GM12891 (cell line): Measurements from ENCODE around the gene SORCS2.

Experiments used
- DNase-seq: peaks from one replicate; pipeline ENCODE4 v3.0.0; 2011; ENCODE audit warnings: low spot score; ENCODE audit not compliant: insufficient read length
- FAIRE-seq: peaks from 2 replicates; lab custom pipeline; 2011; peaks lifted over from hg19 to GRCh38; lab: Jason Lieb, UNC
- PAX5 ChIP-seq: IDR thresholded peaks from 2 replicates; pipeline ENCODE4 v1.6.1; 2011; ENCODE audit warnings: low read length, moderate library complexity, mild to moderate bottlenecking; ENCODE audit not compliant: insufficient read depth, severe bottlenecking
- POLR2A ChIP-seq: IDR thresholded peaks from 2 replicates; pipeline ENCODE4 v1.6.1; 2011; ENCODE audit warnings: low read depth, low read length, control low read depth
- POLR2AphosphoS5 ChIP-seq: IDR thresholded peaks from 2 replicates; pipeline ENCODE4 v1.6.1; 2011; ENCODE audit warnings: low read depth, low read length, control low read depth
- POU2F2 ChIP-seq: IDR thresholded peaks from 2 replicates; pipeline ENCODE4 v1.6.1; 2011; ENCODE audit warnings: low read depth, mild to moderate bottlenecking, control low read depth, low read length, moderate library complexity
- SPI1 ChIP-seq: IDR thresholded peaks from 2 replicates; pipeline ENCODE4 v1.6.1; 2011; ENCODE audit warnings: low read depth, low read length, control low read depth
- TAF1 ChIP-seq: IDR thresholded peaks from 2 replicates; pipeline ENCODE4 v1.6.1; 2011; ENCODE audit warnings: low read depth, low read length, control low read depth

Gene SORCS2

DNA sequence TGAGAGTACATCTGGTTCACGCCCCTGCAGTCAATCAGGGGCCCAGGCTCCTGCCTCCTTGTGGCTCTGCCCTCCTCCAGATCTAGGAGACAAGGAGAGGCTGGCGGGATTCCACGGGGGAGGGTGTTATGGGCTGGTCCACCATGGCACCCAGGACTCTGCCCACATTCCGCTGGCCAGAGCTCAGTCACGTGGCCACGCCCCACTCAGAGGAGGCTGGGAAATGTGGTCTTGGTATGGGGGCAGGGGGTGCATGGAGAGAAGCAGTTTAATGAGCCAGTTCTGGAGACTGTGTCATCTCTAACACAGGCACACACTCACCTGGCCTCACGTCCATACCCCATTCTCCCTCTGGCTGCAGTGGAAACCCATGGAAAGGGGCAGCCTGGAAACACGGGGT lies 273.9 kb downstream of the SORCS2 start:
- no peak for TF ChIP-seq SPI1
- no peak for TF ChIP-seq TAF1
- TF ChIP-seq POLR2A, result no peak
- no peak for TF ChIP-seq POLR2AphosphoS5
- TF ChIP-seq POU2F2, result no peak
- DNase-seq, result no peak
- FAIRE-seq, result no peak

DNA sequence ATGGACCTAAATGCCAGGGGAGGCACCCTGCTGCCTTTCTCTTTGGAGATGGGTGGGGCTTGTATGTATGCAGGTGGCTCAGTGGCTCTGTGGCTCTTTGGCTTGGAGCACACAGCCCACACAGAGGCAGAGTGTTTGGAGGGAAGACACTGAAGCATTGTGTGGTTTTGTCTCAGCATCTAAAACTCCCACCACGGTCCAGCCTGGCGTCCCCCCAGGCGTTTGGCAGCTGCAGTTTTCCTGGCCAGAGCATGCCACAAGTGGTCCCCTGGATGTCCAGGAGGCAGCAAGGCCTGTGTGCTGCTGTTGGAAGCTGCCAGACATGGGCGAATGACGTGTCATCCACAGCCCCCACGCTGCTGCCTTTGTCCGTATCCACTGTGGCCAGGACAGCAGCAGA lies 274.6 kb downstream of the SORCS2 start:
- no peak for FAIRE-seq
- DNase-seq, result no peak
- TF ChIP-seq POLR2A (no peak), PAX5 (no peak), TAF1 (no peak), SPI1 (no peak), POLR2AphosphoS5 (no peak), POU2F2 (no peak)

DNA sequence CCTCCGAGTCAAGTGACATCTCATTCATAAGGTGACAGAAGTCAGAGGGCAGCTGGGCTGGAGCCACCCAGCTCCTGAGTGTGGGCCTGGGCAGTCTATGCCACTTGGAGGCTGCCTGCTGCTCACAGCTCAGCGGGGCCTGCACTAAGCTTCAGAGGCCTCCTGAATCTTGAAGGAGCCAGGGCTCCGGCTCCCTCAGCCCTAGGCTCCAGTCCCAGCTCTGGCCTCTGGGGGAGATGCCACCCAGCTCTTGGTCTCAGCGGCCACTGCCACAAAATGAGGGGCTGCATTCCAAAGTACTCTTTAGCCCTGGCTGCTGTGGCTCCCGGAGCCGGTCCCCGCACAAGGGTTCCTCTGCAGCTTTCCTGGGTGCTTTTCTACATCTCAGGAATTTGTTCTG lies 275.1 kb downstream of the SORCS2 start:
- DNase-seq (no peak), FAIRE-seq (no peak)
- no peak for TF ChIP-seq TAF1
- TF ChIP-seq POLR2A, result no peak
- TF ChIP-seq POU2F2, result no peak
- TF ChIP-seq PAX5, result no peak
- TF ChIP-seq POLR2AphosphoS5, result no peak
- TF ChIP-seq SPI1, result no peak

DNA sequence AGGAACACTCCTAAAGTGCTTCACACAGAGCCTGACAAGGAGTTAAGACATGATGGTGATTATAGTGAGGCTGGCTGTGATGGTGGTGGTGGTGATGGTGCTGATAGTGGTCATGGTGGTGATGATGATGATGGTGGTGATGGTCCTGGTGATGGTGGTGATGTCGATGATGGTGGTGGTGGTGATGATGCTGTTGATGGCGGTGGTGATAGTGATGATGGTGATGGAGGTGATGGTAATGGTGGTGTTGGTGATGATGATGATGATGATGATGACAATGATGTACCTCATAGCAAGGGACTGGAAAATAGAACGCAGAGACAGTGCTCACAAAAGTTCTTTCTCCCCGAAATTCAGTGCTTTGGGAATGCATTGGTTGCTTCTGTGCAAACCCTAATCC lies 276.7 kb downstream of the SORCS2 start:
- DNase-seq (no peak), FAIRE-seq (no peak)
- no peak for TF ChIP-seq SPI1
- no peak for TF ChIP-seq TAF1
- TF ChIP-seq POLR2A, result no peak
- TF ChIP-seq POU2F2, result no peak
- TF ChIP-seq PAX5, result no peak
- TF ChIP-seq POLR2AphosphoS5, result no peak

DNA sequence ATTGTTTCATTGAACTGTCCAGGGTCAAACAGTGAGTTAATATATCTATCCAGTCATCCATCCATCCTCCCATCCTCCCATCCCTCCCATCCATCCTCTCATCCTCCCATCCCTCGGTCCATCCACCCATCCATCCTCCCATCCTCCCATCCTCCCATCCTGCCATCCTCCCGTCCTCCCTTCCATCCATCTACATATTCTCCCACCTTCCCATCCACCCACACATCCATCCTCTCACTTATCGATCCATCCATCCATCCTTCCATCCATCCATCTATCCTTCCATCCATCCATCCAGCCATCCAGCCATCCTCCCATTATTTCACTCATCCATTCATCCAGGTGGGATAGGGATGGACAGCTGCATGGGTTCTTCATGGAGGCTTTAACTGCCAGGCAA lies 277.8 kb downstream of the SORCS2 start:
- FAIRE-seq, result no peak
- no peak for DNase-seq
- TF ChIP-seq POLR2AphosphoS5 (no peak), POLR2A (no peak), SPI1 (no peak), PAX5 (no peak), TAF1 (no peak), POU2F2 (no peak)

DNA sequence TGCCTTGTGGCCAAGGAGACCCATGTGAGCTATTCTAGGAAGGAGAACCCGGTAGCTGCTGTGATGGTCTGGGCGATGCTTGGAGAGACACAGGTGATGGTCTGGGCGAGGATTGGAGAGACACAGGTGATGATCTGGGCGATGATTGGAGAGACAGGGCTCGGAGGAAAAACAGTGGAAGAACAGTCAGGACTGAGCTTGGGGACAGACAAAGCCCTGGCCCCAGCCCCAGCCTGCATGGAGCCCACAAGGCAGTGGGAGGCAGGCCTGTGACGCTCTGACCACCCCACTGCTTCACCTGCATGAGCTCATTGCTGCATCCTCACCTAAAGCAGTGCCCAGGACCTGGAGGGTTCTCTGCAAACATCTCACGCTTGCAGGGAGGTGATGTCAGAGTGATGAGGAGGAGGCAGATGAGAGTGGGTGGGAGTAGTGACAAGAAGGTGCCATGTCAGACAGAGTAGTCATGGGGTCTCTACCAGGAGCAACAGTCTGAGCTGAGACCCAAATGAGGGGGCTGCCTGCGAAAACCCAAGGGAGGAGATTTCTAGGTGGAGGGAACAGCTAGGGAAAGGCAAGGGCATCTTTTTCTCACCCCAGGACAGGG lies 278.3 kb downstream of the SORCS2 start:
- DNase-seq (no peak), FAIRE-seq (no peak)
- TF ChIP-seq POLR2A, result no peak
- no peak for TF ChIP-seq POLR2AphosphoS5
- no peak for TF ChIP-seq PAX5
- no peak for TF ChIP-seq POU2F2
- no peak for TF ChIP-seq TAF1
- no peak for TF ChIP-seq SPI1

DNA sequence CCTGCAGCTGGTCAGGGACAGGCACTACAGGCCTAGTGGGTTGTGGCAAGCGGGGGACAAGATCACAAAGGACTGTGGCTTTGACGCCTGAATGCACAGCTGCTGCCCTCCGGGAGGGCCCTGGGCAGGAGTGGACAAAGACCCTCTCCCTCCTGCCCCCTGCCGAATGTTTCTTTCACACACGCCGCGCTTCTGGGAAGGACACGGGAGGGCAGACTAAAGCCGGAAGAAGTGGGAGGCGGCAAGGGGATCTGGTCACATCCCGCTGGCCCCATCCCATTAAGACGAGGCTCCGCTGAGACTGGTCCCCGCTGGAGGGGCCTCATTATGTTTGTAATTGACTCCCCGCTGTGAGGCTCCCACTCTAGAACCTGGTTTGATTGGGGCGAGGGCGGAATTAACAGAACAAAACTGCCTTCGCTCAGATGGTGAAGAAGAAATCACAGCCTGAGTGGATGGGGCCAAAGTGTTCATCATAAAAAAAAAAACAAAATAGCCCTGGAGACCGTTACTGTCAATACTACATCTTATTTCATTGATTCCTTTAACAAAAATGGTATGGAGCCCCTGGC lies 280.2 kb downstream of the SORCS2 start:
- no peak for DNase-seq

DNA sequence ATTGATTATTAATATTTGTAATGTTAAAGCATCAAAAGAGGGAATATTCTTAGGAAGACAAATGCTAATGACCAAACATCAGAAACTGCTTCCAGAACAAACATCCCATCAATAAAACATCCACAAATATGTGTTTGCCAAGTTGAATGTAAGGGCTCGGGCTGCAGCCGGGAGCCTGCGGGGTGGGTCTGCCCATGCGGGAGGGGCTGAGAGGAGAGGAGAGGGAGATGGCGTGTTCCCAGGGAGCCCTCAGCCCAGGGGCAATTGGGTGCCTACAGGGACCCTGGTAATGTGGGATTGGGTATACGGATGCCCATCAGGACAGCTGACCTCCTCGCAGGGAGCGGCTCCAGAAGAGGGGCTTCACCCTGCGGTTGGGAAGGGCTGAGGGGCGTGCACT lies 280.7 kb downstream of the SORCS2 start:
- FAIRE-seq (no peak), DNase-seq (no peak)
- TF ChIP-seq POLR2A (no peak), POLR2AphosphoS5 (no peak), POU2F2 (no peak), TAF1 (no peak)

More for the DNA sequence above, 280.2 kb downstream of the SORCS2 start:
- no peak for TF ChIP-seq POLR2A
- no peak for TF ChIP-seq POU2F2
- no peak for TF ChIP-seq SPI1
- no peak for TF ChIP-seq PAX5
- no peak for TF ChIP-seq TAF1
- no peak for TF ChIP-seq POLR2AphosphoS5
- FAIRE-seq, result no peak

DNA sequence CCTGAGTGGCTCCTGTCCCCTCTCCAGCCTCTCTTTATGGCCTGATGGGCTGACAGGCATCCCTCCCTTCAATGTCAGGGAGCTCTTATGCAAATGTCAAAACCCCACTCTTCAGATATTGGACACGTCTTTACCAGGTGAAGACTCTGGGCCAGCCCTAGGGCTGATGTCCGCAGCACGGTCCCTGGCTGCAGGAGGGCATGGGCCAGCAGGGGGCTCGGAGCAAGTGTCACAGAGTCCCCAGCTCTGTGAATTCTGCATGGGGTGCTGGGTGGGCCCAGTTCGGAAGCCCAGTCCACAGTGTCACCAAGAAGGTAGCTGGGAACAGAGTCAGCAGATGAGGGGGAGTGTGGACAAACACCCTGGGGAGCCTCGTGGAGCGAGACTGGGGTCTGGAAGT lies 282.0 kb downstream of the SORCS2 start:
- DNase-seq (no peak), FAIRE-seq (no peak)
- TF ChIP-seq POLR2AphosphoS5, result no peak
- no peak for TF ChIP-seq POLR2A
- no peak for TF ChIP-seq SPI1
- no peak for TF ChIP-seq POU2F2
- no peak for TF ChIP-seq PAX5
- TF ChIP-seq TAF1, result no peak
